Vagina (tissue), 2 donors: ENCODE results near the gene JAKMIP1. TPM values are rescaled to one million over a fixed set of nuclear protein-coding genes. Genes with fewer than 3 reads are reported as not detected.

ENCODE experiments used
- DNase-seq, 2 donors: peaks; one replicate each; pipeline ENCODE4 v3.0.0-alpha.2; 2017; ENCODE audit errors: extremely low spot score in 2 of 2
- H3K27ac ChIP-seq: fragments of 200-600 bp; sonication (generic); one replicate; pipeline ENCODE4 v1.5.1; 2019
- H3K27me3 ChIP-seq: fragments of 200-600 bp; sonication (generic); one replicate; pipeline ENCODE4 v1.5.1; 2019
- H3K36me3 ChIP-seq, 2 donors: fragments of 200-600 bp; sonication (generic); one replicate each; pipeline ENCODE4 v1.5.1; 2017 to 2019
- H3K4me1 ChIP-seq: fragments of 200-600 bp; sonication (generic); one replicate; pipeline ENCODE4 v1.5.1; 2019
- H3K4me3 ChIP-seq, 2 donors: fragments of 200-600 bp; sonication (generic); 1 replicate in 1 of 2; 2 replicates in 1 of 2; pipeline ENCODE4 v1.5.1; 2016 to 2019
- H3K9me3 ChIP-seq: fragments of 200-600 bp; sonication (generic); one replicate; pipeline ENCODE4 v1.5.1; 2019
- POLR2A ChIP-seq, 2 donors: fragments of 450-650 bp; IDR thresholded peaks; one replicate each; pipeline ENCODE4 v1.6.1; 2017; ENCODE audit warnings: antibody characterized with exemption in 2 of 2, mild to moderate bottlenecking in 2 of 2, moderate library complexity in 2 of 2
- POLR2AphosphoS5 ChIP-seq, 2 donors: sonication (generic); formaldehyde crosslinking; IDR thresholded peaks; one replicate each; pipeline ENCODE4 v1.9.0; 2017; ENCODE audit warnings: antibody characterized with exemption in 2 of 2, mild to moderate bottlenecking in 2 of 2, low read depth in 1 of 2; ENCODE audit not compliant: insufficient read depth in 1 of 2
- intact Hi-C: fragments of 100-400 bp; cut with DNase I; formaldehyde crosslinking; loops from one replicate; pipeline ENCODE4 v1.15.1; 2023
- total RNA-seq: library from RNA; depleted of rRNA; stranded (reverse); fragments of >200 nt; gene quantifications from one replicate; pipeline ENCODE4 v1.2.3, GENCODE V29; 2016
- TF ChIP-seq, protein P1 (sequence below), 3 experiments: fragments of 450-650 bp in 2 of 3; fragments of 200-600 bp in 1 of 3; sonication (generic) in 1 of 3; IDR thresholded peaks; one replicate each; pipeline ENCODE4 v1.5.1; 2017 to 2019; ENCODE audit warnings: antibody characterized with exemption in 3 of 3, mild to moderate bottlenecking in 2 of 3, moderate library complexity in 2 of 3

The JAKMIP1 gene
- total RNA-seq, 1 donor from 2014 or later = 5.2 TPM

DNA sequence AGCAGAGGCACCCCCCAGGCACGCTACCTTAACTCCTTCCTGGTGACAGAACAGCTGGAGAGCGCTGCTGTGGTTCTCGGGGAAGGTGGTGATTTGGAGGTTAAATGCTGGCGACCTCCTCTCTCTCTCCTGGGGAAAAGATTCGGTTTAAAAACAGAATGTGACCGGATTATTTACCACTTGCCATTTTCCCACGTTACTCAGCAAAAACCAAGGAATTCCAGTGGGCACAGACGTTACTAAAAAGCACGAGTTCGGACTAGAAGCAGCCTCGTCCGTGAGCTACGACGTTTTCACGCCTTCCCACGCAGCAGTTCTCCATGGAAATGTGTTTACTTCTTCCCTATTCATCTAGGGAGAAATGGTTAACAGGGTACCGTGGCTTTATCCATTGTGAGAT is 149.8 kb downstream of the JAKMIP1 start:
- no peak for DNase-seq
- TF ChIP-seq, protein P1, sequence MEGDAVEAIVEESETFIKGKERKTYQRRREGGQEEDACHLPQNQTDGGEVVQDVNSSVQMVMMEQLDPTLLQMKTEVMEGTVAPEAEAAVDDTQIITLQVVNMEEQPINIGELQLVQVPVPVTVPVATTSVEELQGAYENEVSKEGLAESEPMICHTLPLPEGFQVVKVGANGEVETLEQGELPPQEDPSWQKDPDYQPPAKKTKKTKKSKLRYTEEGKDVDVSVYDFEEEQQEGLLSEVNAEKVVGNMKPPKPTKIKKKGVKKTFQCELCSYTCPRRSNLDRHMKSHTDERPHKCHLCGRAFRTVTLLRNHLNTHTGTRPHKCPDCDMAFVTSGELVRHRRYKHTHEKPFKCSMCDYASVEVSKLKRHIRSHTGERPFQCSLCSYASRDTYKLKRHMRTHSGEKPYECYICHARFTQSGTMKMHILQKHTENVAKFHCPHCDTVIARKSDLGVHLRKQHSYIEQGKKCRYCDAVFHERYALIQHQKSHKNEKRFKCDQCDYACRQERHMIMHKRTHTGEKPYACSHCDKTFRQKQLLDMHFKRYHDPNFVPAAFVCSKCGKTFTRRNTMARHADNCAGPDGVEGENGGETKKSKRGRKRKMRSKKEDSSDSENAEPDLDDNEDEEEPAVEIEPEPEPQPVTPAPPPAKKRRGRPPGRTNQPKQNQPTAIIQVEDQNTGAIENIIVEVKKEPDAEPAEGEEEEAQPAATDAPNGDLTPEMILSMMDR (IDR thresholded peaks at IDR 0.05) = no peak
- TF ChIP-seq POLR2AphosphoS5 (IDR thresholded peaks at IDR 0.05; ENCODE audit: insufficient read depth in 1 of 2, low read depth in 1 of 2) (no peak), POLR2A (IDR thresholded peaks at IDR 0.05) (no peak)
- Histone ChIP-seq H3K4me1 (no peaks in the 10 kb centered on the region), H3K4me3 (no peak overlapping the region), H3K9me3 (no peaks in the 10 kb centered on the region), H3K27ac (no peak overlapping the region), H3K36me3 (no peaks in the 10 kb centered on the region), H3K27me3 (no peaks in the 10 kb centered on the region)
- intact Hi-C loops = no loop called here

DNA sequence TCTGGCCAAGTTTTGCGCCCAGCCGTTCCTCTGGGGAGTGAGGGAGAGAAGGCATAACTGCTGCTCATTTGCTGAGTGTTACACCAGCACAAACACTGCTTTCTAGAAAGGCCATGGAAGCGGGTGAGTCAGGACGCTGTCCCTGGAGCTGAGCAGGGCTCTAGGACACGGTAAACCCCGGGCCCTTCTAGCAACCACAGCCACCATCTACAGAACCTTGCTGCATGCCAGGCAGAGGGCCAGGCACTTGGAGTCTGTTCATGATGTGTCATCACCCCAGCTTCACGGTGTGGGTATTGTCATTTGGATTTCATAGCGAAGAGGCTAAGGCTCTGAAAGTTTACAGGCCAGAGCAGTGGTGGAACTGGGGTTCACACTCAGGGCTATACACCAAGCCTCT is 150.4 kb downstream of the JAKMIP1 start:
- no peak for TF ChIP-seq POLR2AphosphoS5 (IDR thresholded peaks at IDR 0.05; ENCODE audit: insufficient read depth in 1 of 2, low read depth in 1 of 2)
- TF ChIP-seq, protein P1 (IDR thresholded peaks at IDR 0.05) = no peak
- no peak for TF ChIP-seq POLR2A (IDR thresholded peaks at IDR 0.05)
- Histone ChIP-seq H3K27me3 (no peaks in the 10 kb centered on the region), H3K4me3 (no peak overlapping the region), H3K9me3 (no peaks in the 10 kb centered on the region), H3K4me1 (no peaks in the 10 kb centered on the region), H3K36me3 (no peaks in the 10 kb centered on the region), H3K27ac (no peak overlapping the region)
- no peak for DNase-seq
- intact Hi-C loops = no loop called here

DNA sequence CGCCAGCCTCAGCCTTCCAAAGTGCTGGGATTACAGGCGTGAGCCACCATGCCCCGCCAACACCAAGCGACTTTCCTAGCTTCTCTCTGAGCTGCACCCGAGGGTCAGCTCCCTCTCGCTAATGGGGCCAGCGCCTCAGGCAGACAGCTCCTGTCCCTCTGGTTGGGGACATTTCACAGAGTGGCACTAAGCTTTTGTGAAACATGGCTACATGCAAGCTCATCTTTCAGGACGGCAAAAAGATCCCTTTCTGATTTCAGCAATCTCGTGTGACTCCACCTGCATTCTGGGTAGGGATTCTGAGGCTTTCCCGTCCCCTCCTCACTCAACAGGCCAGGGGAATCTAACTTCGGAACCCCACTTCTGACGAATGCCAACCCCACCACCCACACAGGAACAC is 151.1 kb downstream of the JAKMIP1 start:
- TF ChIP-seq POLR2A (IDR thresholded peaks at IDR 0.05) (no peak), POLR2AphosphoS5 (IDR thresholded peaks at IDR 0.05; ENCODE audit: insufficient read depth in 1 of 2, low read depth in 1 of 2) (no peak)
- TF ChIP-seq, protein P1 (IDR thresholded peaks at IDR 0.05) = no peak
- Histone ChIP-seq H3K36me3 (no peaks in the 10 kb centered on the region), H3K27me3 (no peaks in the 10 kb centered on the region), H3K27ac (no peak overlapping the region), H3K4me3 (no peak overlapping the region), H3K4me1 (no peaks in the 10 kb centered on the region), H3K9me3 (no peaks in the 10 kb centered on the region)
- intact Hi-C loops = no loop called here
- DNase-seq = no peak

DNA sequence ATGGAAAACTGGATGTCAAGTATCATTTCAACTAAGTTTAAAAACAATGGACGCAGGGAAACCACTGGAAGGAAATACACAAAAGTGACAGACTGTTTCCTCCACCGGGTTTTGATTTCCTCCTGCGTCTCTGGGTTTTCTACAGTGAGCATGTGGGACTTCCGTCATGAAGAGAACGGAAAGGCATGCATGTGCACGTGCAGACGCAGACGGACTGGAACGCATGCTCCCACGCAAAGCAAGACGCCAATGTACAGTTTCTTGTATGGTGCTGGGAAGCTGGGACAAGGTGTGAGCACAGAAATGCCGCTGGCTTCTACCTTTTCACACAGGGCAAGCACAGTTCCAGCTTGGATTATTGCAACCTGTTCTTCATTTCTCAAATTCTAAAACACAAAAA is 151.8 kb downstream of the JAKMIP1 start:
- intact Hi-C loops = no loop called here
- Histone ChIP-seq H3K9me3 (no peaks in the 10 kb centered on the region), H3K4me3 (no peak overlapping the region), H3K27ac (no peak overlapping the region), H3K36me3 (no peaks in the 10 kb centered on the region), H3K27me3 (no peaks in the 10 kb centered on the region), H3K4me1 (no peaks in the 10 kb centered on the region)
- no peak for DNase-seq
- TF ChIP-seq POLR2AphosphoS5 (IDR thresholded peaks at IDR 0.05; ENCODE audit: insufficient read depth in 1 of 2, low read depth in 1 of 2) (no peak), POLR2A (IDR thresholded peaks at IDR 0.05) (no peak)
- TF ChIP-seq, protein P1 (IDR thresholded peaks at IDR 0.05) = no peak

DNA sequence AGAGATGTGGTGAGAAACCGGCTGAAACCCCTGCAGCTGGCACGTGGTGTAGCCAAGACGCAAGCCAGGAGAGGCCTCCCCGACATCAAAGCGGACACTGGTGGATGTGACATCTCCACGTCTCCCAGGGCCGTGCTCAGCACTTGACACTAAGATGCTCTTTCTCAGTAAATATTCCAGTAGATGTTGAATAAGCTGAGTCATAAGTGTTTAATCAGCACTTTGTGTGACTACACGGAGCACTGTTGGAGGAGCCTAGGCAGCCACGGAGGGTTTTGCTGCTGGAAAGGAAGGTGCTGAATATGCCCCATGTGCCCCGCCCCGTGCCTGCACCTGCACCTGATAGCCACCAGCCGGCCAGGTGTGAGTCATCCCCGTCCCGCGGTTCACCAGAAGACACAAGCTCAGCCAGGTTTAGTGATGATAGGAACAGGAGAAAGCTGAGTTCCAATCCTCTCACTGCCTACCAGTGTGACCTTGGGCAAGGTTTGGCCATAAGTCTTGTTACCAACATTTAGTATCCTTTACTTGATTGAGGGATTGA is 153.1 kb downstream of the JAKMIP1 start:
- no peaks in the 10 kb centered on the region for H3K27me3 ChIP-seq
- H3K4me3 ChIP-seq = no peak overlapping the region
- intact Hi-C loops = no loop called here
- H3K27ac ChIP-seq = no peak overlapping the region
- no peak for DNase-seq
- no peak for TF ChIP-seq POLR2AphosphoS5 (IDR thresholded peaks at IDR 0.05; ENCODE audit: insufficient read depth in 1 of 2, low read depth in 1 of 2)
- TF ChIP-seq, protein P1 (IDR thresholded peaks at IDR 0.05) = no peak
- no peak for TF ChIP-seq POLR2A (IDR thresholded peaks at IDR 0.05)
- H3K4me1 ChIP-seq = no peaks in the 10 kb centered on the region
- no peaks in the 10 kb centered on the region for H3K9me3 ChIP-seq
- no peaks in the 10 kb centered on the region for H3K36me3 ChIP-seq
